Measurements from ENCODE around the gene CHMP6. TPM values are rescaled to one million over a fixed set of nuclear protein-coding genes. Genes with fewer than 3 reads are reported as not detected.
A peak's percentile ranks its signal among the peaks of the same experiment; 100 is the strongest.

The CHMP6 gene
- 10 to 100 TPM; 20.0 to 35.8 (median 31.8) TPM for polyA plus RNA-seq
- long read RNA-seq, donor 1: 0 reads
- long read RNA-seq, donor 2, partial matches to known transcripts: 0 of 4 reads
- long read RNA-seq, donor 2, other reads (novel, unspliced or antisense): 0 of 4 reads
- long read RNA-seq, donor 3, partial matches to known transcripts: 0 of 3 reads
- long read RNA-seq, donor 3, other reads (novel, unspliced or antisense): 0 of 3 reads
- long read RNA-seq, donor 4: 0 reads
- long read RNA-seq, donor 5, partial matches to known transcripts: 0 of 4 reads
- long read RNA-seq, donor 5, other reads (novel, unspliced or antisense): 0 of 4 reads
- long read RNA-seq, donor 6, transcript CHMP6-201 (8 exons, 1,664 nt): major isoform, 11 of 11 reads
- long read RNA-seq, donor 6, partial matches to known transcripts: 0 of 11 reads
- long read RNA-seq, donor 6, other reads (novel, unspliced or antisense): 0 of 11 reads
- long read RNA-seq, donor 7, transcript CHMP6-201 (8 exons, 1,664 nt): major isoform, 14 of 14 reads
- long read RNA-seq, donor 7, partial matches to known transcripts: 0 of 14 reads
- long read RNA-seq, donor 7, other reads (novel, unspliced or antisense): 0 of 14 reads
- long read RNA-seq, donor 8, partial matches to known transcripts: 0 of 1 reads
- long read RNA-seq, donor 8, other reads (novel, unspliced or antisense): 0 of 1 reads
- long read RNA-seq, donor 9, partial matches to known transcripts: 0 of 3 reads
- long read RNA-seq, donor 9, other reads (novel, unspliced or antisense): 0 of 3 reads
- long read RNA-seq, donor 10, transcript CHMP6-201 (8 exons, 1,664 nt): major isoform, 7 of 7 reads
- long read RNA-seq, donor 10, partial matches to known transcripts: 0 of 7 reads
- long read RNA-seq, donor 10, other reads (novel, unspliced or antisense): 0 of 7 reads

- DNase-seq (peak; percentile 63 to 89), FAIRE-seq (no peak)
- H3K36me3 ChIP-seq (ENCODE audit: control insufficient read depth in 3 of 3, insufficient read depth in 2 of 3, low read depth in 1 of 3, low read length in 3 of 3): peaks cover 2 to 30% (median 5%) of the 10 kb centered on the region in 3 donors
- no peaks in the 10 kb centered on the region for H3K9me3 ChIP-seq (ENCODE audit: control insufficient read depth in 2 of 2, insufficient read depth in 1 of 2, low read depth in 1 of 2, low read length in 1 of 2)
- H3K4me1 ChIP-seq (ENCODE audit: control insufficient read depth in 3 of 3, insufficient read depth in 2 of 3, low read depth in 1 of 3, low read length in 2 of 3): peaks cover 0 to 19% (median 0%) of the 10 kb centered on the region in 3 donors
- peak within 1 kb of the TSS; percentile 56 to 99 (median 94) for H3K4me3 ChIP-seq (ENCODE audit: low read depth in 1 of 3, low read length in 3 of 3)
- WGBS, 3 donors: 0 to 1% (median 0%) methylated on average over 42 to 66 of the region's 66 CpGs
- peak within 1 kb of the TSS in 1 of 3 donors; percentile 60 for H3K27ac ChIP-seq (ENCODE audit: low read depth in 1 of 3, low read length in 2 of 3)
- H3K27me3 ChIP-seq (ENCODE audit: control insufficient read depth in 3 of 3, insufficient read depth in 3 of 3, low read length in 3 of 3): peaks cover 0 to 9% (median 1%) of the 10 kb centered on the region in 3 donors
These were observed at the start of gene CHMP6 for GRCh38 chr17:80991645-80992076. Gene CHMP6, plus strand, starts transcription at chr17:80991841. Its CDS starts 78 bp downstream, at chr17:80991919.

GRCh38 chr17:80942423-80943345 is 49.0 kb upstream of the CHMP6 start:
- Histone ChIP-seq H3K9me3 (ENCODE audit: control insufficient read depth in 2 of 2, insufficient read depth in 1 of 2, low read depth in 1 of 2, low read length in 1 of 2) (no peaks in the 10 kb centered on the region), H3K27ac (ENCODE audit: low read depth in 1 of 3, low read length in 2 of 3) (peak overlapping the region in 2 of 3 donors; percentile 55 to 64), H3K4me1 (ENCODE audit: control insufficient read depth in 3 of 3, insufficient read depth in 2 of 3, low read depth in 1 of 3, low read length in 2 of 3) (peaks cover 0 to 5% (median 0%) of the 10 kb centered on the region in 3 donors), H3K36me3 (ENCODE audit: control insufficient read depth in 3 of 3, insufficient read depth in 2 of 3, low read depth in 1 of 3, low read length in 3 of 3) (peaks cover 0 to 79% (median 3%) of the 10 kb centered on the region in 3 donors), H3K4me3 (ENCODE audit: low read depth in 1 of 3, low read length in 3 of 3) (no peak overlapping the region), H3K27me3 (ENCODE audit: control insufficient read depth in 3 of 3, insufficient read depth in 3 of 3, low read length in 3 of 3) (no peaks in the 10 kb centered on the region)
- 67 to 75% (median 72%) methylated on average over 38 of the region's 38 CpGs for WGBS, 3 donors
- no peak for FAIRE-seq
- peak; percentile 25 to 51 for DNase-seq

- no peaks in the 10 kb centered on the region for H3K9me3 ChIP-seq (ENCODE audit: control insufficient read depth in 2 of 2, insufficient read depth in 1 of 2, low read depth in 1 of 2, low read length in 1 of 2)
- 90 to 95% (median 91%) methylated on average over 17 of the region's 17 CpGs for WGBS, 3 donors
- peaks cover 0 to 5% (median 0%) of the 10 kb centered on the region in 3 donors for H3K4me1 ChIP-seq (ENCODE audit: control insufficient read depth in 3 of 3, insufficient read depth in 2 of 3, low read depth in 1 of 3, low read length in 2 of 3)
- H3K27me3 ChIP-seq (ENCODE audit: control insufficient read depth in 3 of 3, insufficient read depth in 3 of 3, low read length in 3 of 3): no peaks in the 10 kb centered on the region
- no peak overlapping the region for H3K4me3 ChIP-seq (ENCODE audit: low read depth in 1 of 3, low read length in 3 of 3)
- DNase-seq: no peak
- H3K36me3 ChIP-seq (ENCODE audit: control insufficient read depth in 3 of 3, insufficient read depth in 2 of 3, low read depth in 1 of 3, low read length in 3 of 3): peaks cover 0 to 84% (median 3%) of the 10 kb centered on the region in 3 donors
- peak overlapping the region in 1 of 3 donors; percentile 64 for H3K27ac ChIP-seq (ENCODE audit: low read depth in 1 of 3, low read length in 2 of 3)
- FAIRE-seq: no peak
These were observed 48.1 kb upstream of the CHMP6 start for GRCh38 chr17:80943346-80944145.

- Histone ChIP-seq H3K4me3 (ENCODE audit: low read depth in 1 of 3, low read length in 3 of 3) (no peak overlapping the region), H3K27ac (ENCODE audit: low read depth in 1 of 3, low read length in 2 of 3) (no peak overlapping the region), H3K36me3 (ENCODE audit: control insufficient read depth in 3 of 3, insufficient read depth in 2 of 3, low read depth in 1 of 3, low read length in 3 of 3) (peaks cover 0 to 86% (median 3%) of the 10 kb centered on the region in 3 donors), H3K4me1 (ENCODE audit: control insufficient read depth in 3 of 3, insufficient read depth in 2 of 3, low read depth in 1 of 3, low read length in 2 of 3) (peaks cover 0 to 5% (median 0%) of the 10 kb centered on the region in 3 donors), H3K9me3 (ENCODE audit: control insufficient read depth in 2 of 2, insufficient read depth in 1 of 2, low read depth in 1 of 2, low read length in 1 of 2) (no peaks in the 10 kb centered on the region), H3K27me3 (ENCODE audit: control insufficient read depth in 3 of 3, insufficient read depth in 3 of 3, low read length in 3 of 3) (no peaks in the 10 kb centered on the region)
- no peak for FAIRE-seq
- DNase-seq: no peak
- WGBS, 3 donors: 92 to 95% (median 95%) methylated on average over 9 of the region's 9 CpGs
These were observed 47.3 kb upstream of the CHMP6 start for GRCh38 chr17:80944326-80944725.

GRCh38 chr17:80945736-80946135 is 45.9 kb upstream of the CHMP6 start:
- 93 to 96% (median 95%) methylated on average over 17 of the region's 17 CpGs for WGBS, 3 donors

GRCh38 chr17:80946449-80946848 is 45.2 kb upstream of the CHMP6 start:
- Histone ChIP-seq H3K36me3 (ENCODE audit: control insufficient read depth in 3 of 3, insufficient read depth in 2 of 3, low read depth in 1 of 3, low read length in 3 of 3) (peaks cover 0 to 87% (median 8%) of the 10 kb centered on the region in 3 donors), H3K27me3 (ENCODE audit: control insufficient read depth in 3 of 3, insufficient read depth in 3 of 3, low read length in 3 of 3) (no peaks in the 10 kb centered on the region), H3K4me1 (ENCODE audit: control insufficient read depth in 3 of 3, insufficient read depth in 2 of 3, low read depth in 1 of 3, low read length in 2 of 3) (peaks cover 0 to 5% (median 0%) of the 10 kb centered on the region in 3 donors), H3K9me3 (ENCODE audit: control insufficient read depth in 2 of 2, insufficient read depth in 1 of 2, low read depth in 1 of 2, low read length in 1 of 2) (no peaks in the 10 kb centered on the region), H3K27ac (ENCODE audit: low read depth in 1 of 3, low read length in 2 of 3) (no peak overlapping the region), H3K4me3 (ENCODE audit: low read depth in 1 of 3, low read length in 3 of 3) (no peak overlapping the region)
- FAIRE-seq: no peak
- 97 to 98% (median 97%) methylated on average over 8 of the region's 8 CpGs for WGBS, 3 donors
- DNase-seq: no peak

More at GRCh38 chr17:80945736-80946135, 45.9 kb upstream of the CHMP6 start:
- H3K4me3 ChIP-seq (ENCODE audit: low read depth in 1 of 3, low read length in 3 of 3): no peak overlapping the region
- peaks cover 0 to 5% (median 0%) of the 10 kb centered on the region in 3 donors for H3K4me1 ChIP-seq (ENCODE audit: control insufficient read depth in 3 of 3, insufficient read depth in 2 of 3, low read depth in 1 of 3, low read length in 2 of 3)
- H3K27ac ChIP-seq (ENCODE audit: low read depth in 1 of 3, low read length in 2 of 3): no peak overlapping the region
- FAIRE-seq: no peak
- H3K27me3 ChIP-seq (ENCODE audit: control insufficient read depth in 3 of 3, insufficient read depth in 3 of 3, low read length in 3 of 3): no peaks in the 10 kb centered on the region
- peaks cover 0 to 87% (median 4%) of the 10 kb centered on the region in 3 donors for H3K36me3 ChIP-seq (ENCODE audit: control insufficient read depth in 3 of 3, insufficient read depth in 2 of 3, low read depth in 1 of 3, low read length in 3 of 3)
- no peaks in the 10 kb centered on the region for H3K9me3 ChIP-seq (ENCODE audit: control insufficient read depth in 2 of 2, insufficient read depth in 1 of 2, low read depth in 1 of 2, low read length in 1 of 2)
- no peak for DNase-seq

GRCh38 chr17:80947200-80947940 is 44.3 kb upstream of the CHMP6 start:
- H3K4me1 ChIP-seq (ENCODE audit: control insufficient read depth in 3 of 3, insufficient read depth in 2 of 3, low read depth in 1 of 3, low read length in 2 of 3): no peaks in the 10 kb centered on the region
- DNase-seq (no peak), FAIRE-seq (no peak)
- no peak overlapping the region for H3K4me3 ChIP-seq (ENCODE audit: low read depth in 1 of 3, low read length in 3 of 3)
- peaks cover 0 to 87% (median 8%) of the 10 kb centered on the region in 3 donors for H3K36me3 ChIP-seq (ENCODE audit: control insufficient read depth in 3 of 3, insufficient read depth in 2 of 3, low read depth in 1 of 3, low read length in 3 of 3)
- H3K9me3 ChIP-seq (ENCODE audit: control insufficient read depth in 2 of 2, insufficient read depth in 1 of 2, low read depth in 1 of 2, low read length in 1 of 2): no peaks in the 10 kb centered on the region
- 92 to 96% (median 94%) methylated on average over 21 of the region's 21 CpGs for WGBS, 3 donors
- no peak overlapping the region for H3K27ac ChIP-seq (ENCODE audit: low read depth in 1 of 3, low read length in 2 of 3)
- H3K27me3 ChIP-seq (ENCODE audit: control insufficient read depth in 3 of 3, insufficient read depth in 3 of 3, low read length in 3 of 3): no peaks in the 10 kb centered on the region

Data from small intestine (tissue), 16 donors.